ENCODE measurements around the gene AK1. TPM values are rescaled to one million over a fixed set of nuclear protein-coding genes. Genes with fewer than 3 reads are reported as not detected.

AK1 gene
- total RNA-seq, 3 donors from 2014 or later = 66.7 to 157 (median 106) TPM

GRCh38 chr9:127875306-127875966 lies 2.0 kb downstream of the AK1 start:
- DNase-seq = no peak
- peak; percentile 1 for ATAC-seq
- Histone ChIP-seq H3K9me3 (no peaks in the 10 kb centered on the region), H3K4me3 (no peak overlapping the region), H3K4me1 (ENCODE audit: low read depth) (peaks cover 32% of the 10 kb centered on the region), H3K36me3 (ENCODE audit: low read depth) (no peaks in the 10 kb centered on the region)
- TF ChIP-seq CTCF (IDR thresholded peaks at IDR 0.05) = no peak
- intact Hi-C loops (cut with DNase I, micrococcal nuclease) = loop anchor here in 1 of 2 donors (10.0 kb wide), 1 partner anchor 141 kb away; the partner anchor contains the start of gene TOR2A

- peak; percentile 22 for ATAC-seq
- DNase-seq = no peak
- Histone ChIP-seq H3K9me3 (no peaks in the 10 kb centered on the region), H3K4me3 (no peak overlapping the region), H3K36me3 (ENCODE audit: low read depth) (no peaks in the 10 kb centered on the region), H3K4me1 (ENCODE audit: low read depth) (peaks cover 36% of the 10 kb centered on the region)
- TF ChIP-seq CTCF (IDR thresholded peaks at IDR 0.05) = no peak
- intact Hi-C loops (cut with DNase I, micrococcal nuclease) = loop anchor here in 1 of 2 donors (10.0 kb wide), 1 partner anchor 140 kb away; the partner anchor contains the start of gene TOR2A
These were observed 2.9 kb downstream of the AK1 start for GRCh38 chr9:127874301-127875221.

- ATAC-seq = no peak
- no peak for TF ChIP-seq CTCF (IDR thresholded peaks at IDR 0.05)
- no peak overlapping the region for H3K4me3 ChIP-seq
These were observed 3.6 kb downstream of the AK1 start for GRCh38 chr9:127873886-127874285.

GRCh38 chr9:127873223-127873691 lies 4.2 kb downstream of the AK1 start:
- Histone ChIP-seq H3K9me3 (no peaks in the 10 kb centered on the region), H3K4me3 (no peak overlapping the region), H3K36me3 (ENCODE audit: low read depth) (no peaks in the 10 kb centered on the region), H3K4me1 (ENCODE audit: low read depth) (peaks cover 35% of the 10 kb centered on the region)
- ATAC-seq (no peak), DNase-seq (no peak)
- intact Hi-C loops (cut with DNase I, micrococcal nuclease) = loop anchor here in 1 of 2 donors (10.0 kb wide), 1 partner anchor 138 kb away; the partner anchor contains the start of gene TOR2A
- TF ChIP-seq CTCF (IDR thresholded peaks at IDR 0.05) = no peak

More at GRCh38 chr9:127873886-127874285, 3.6 kb downstream of the AK1 start:
- H3K4me1 ChIP-seq (ENCODE audit: low read depth) = peaks cover 36% of the 10 kb centered on the region
- H3K36me3 ChIP-seq (ENCODE audit: low read depth) = no peaks in the 10 kb centered on the region
- no peaks in the 10 kb centered on the region for H3K9me3 ChIP-seq
- intact Hi-C loops (cut with DNase I, micrococcal nuclease) = loop anchor here in 1 of 2 donors (10.0 kb wide), 1 partner anchor 139 kb away; the partner anchor contains the start of gene TOR2A
- DNase-seq = peak in 1 of 3 donors; percentile 52

- ATAC-seq (no peak), DNase-seq (no peak)
- Histone ChIP-seq H3K9me3 (no peaks in the 10 kb centered on the region), H3K4me3 (no peak overlapping the region), H3K4me1 (ENCODE audit: low read depth) (peaks cover 29% of the 10 kb centered on the region), H3K36me3 (ENCODE audit: low read depth) (no peaks in the 10 kb centered on the region)
- intact Hi-C loops (cut with DNase I, micrococcal nuclease) = loop anchor here in 1 of 2 donors (10.0 kb wide), 1 partner anchor 138 kb away; the partner anchor contains the start of gene TOR2A
- no peak for TF ChIP-seq CTCF (IDR thresholded peaks at IDR 0.05)
These were observed 4.9 kb downstream of the AK1 start for GRCh38 chr9:127872369-127873222.
